Aorta (tissue), 5 donors: ENCODE results near the gene MED12L. TPM values are rescaled to one million over a fixed set of nuclear protein-coding genes. Genes with fewer than 3 reads are reported as not detected.

Source experiments
- ATAC-seq: fragments of 200-7000 bp; cut with Tn5 transposase; one replicate; pipeline ENCODE4 v1.9.1; 2022; ENCODE audit warnings: moderate library complexity; ENCODE audit not compliant: low FRiP score
- DNase-seq, 2 donors: peaks; one replicate each; pipeline ENCODE4 v3.0.0-alpha.2; 2020
- H3K27ac ChIP-seq, 2 donors: one replicate each; pipeline ENCODE4 v1.5.1; 2013; ENCODE audit warnings: low read length in 2 of 2, mild to moderate bottlenecking in 2 of 2, moderate library complexity in 2 of 2, control low read depth in 1 of 2, inconsistent platforms in 1 of 2, low read depth in 1 of 2
- H3K27me3 ChIP-seq, 2 donors: one replicate each; pipeline ENCODE4 v1.6.1; 2013; ENCODE audit warnings: control low read depth in 1 of 2, low read length in 1 of 2, mild to moderate bottlenecking in 1 of 2, moderate library complexity in 1 of 2; ENCODE audit not compliant: insufficient read depth in 2 of 2, control insufficient read depth in 1 of 2
- H3K36me3 ChIP-seq, 2 donors: one replicate each; pipeline ENCODE4 v1.6.1; 2013; ENCODE audit warnings: control low read depth in 1 of 2, low read length in 1 of 2, mild to moderate bottlenecking in 1 of 2; ENCODE audit not compliant: insufficient read depth in 2 of 2, control insufficient read depth in 1 of 2
- H3K4me1 ChIP-seq, 2 donors: one replicate each; pipeline ENCODE4 v1.6.1; 2013; ENCODE audit warnings: low read length in 2 of 2, control low read depth in 1 of 2, mild to moderate bottlenecking in 1 of 2, moderate library complexity in 1 of 2; ENCODE audit not compliant: insufficient read depth in 2 of 2, control insufficient read depth in 1 of 2
- H3K4me3 ChIP-seq, 2 donors: one replicate each; pipeline ENCODE4 v1.5.1; 2013; ENCODE audit warnings: low read length in 2 of 2, control low read depth in 1 of 2, mild to moderate bottlenecking in 1 of 2
- H3K9me3 ChIP-seq: one replicate; pipeline ENCODE4 v1.6.1; 2013; ENCODE audit warnings: mild to moderate bottlenecking, low read length; ENCODE audit not compliant: control insufficient read depth
- WGBS, 2 donors: extraction: QIAGEN DNeasy Blood & Tissue Kit; methylation state at CpG; one replicate each; pipeline ENCODE4 v1.1.7; 2013; 5-methylcytosine and 5-hydroxymethylcytosine counted together
- intact Hi-C, 2 donors: fragments of 100-400 bp; cut with DNase I; formaldehyde crosslinking; loops; one replicate each; pipeline versions ENCODE4 v1.14.2 to v1.15.0; 2022
- polyA plus RNA-seq, 2 donors: library from polyadenylated mRNA; stranded (reverse); fragments of 200-250 nt; gene quantifications; one replicate each; pipeline ENCODE4 v1.2.3, GENCODE V29; 2013
- total RNA-seq, 2 donors: library from RNA; stranded (reverse); fragmentation: NEBNext Ultra II Directional; extraction: Animal tissue kit (Norgen Biotek cat#: 25700); gene quantifications; one replicate each; pipeline ENCODE4 v1.2.1, GENCODE V29; 2021
- donor health status: healthy with polysubstance abuse.
- donor health status: Bipolar disorder and iron deficiency.
- donor health status: DM: no; HTN: no; CAD: no.
- donor health status: DM: no; HTN: no; CAD: no.
- donor health status: DM: yes; HTN: yes; CAD: no.

Gene MED12L
- total and polyA plus RNA-seq, 4 donors: 1.1 to 2.3 TPM; not detected in 2

DNA sequence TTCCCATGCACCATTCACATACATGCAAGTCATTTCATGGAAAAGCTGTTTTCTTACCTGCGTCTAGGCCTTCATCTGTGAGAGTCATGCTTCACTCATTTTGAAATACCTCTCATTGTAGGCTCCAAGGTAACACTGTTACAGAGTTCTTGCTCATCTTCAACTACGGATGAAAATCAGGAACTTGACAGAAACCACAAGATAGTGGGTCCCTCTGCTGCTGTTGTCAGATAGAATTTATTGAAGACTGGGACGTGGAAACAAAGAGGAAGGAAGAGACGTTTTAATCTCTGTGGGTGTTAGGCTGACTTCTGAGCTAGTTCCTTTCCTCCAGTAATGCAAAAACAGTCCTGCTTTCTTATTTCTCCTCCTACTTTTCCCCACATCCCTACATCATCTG lies 192.8 kb downstream of the MED12L start, which contains the start of gene P2RY14:
Gene P2RY14, minus strand, starts transcription at position 313 of the 400 bp plus-strand sequence. CDS start 64,226 bp downstream, outside the sequence.
- Histone ChIP-seq H3K4me3 (no peak within 1 kb of the TSS), H3K9me3 (no peaks in the 10 kb centered on the region), H3K4me1 (peaks cover 0 to 1% of the 10 kb centered on the region in 2 donors), H3K27ac (no peak within 1 kb of the TSS), H3K36me3 (no peaks in the 10 kb centered on the region), H3K27me3 (no peaks in the 10 kb centered on the region)
- intact Hi-C loops: loop anchor here in 1 of 2 donors (10.0 kb wide), 1 partner anchor 483 kb away; no protein-coding TSS in a partner anchor
- no peak for DNase-seq
- ATAC-seq: no peak
- WGBS, 2 donors: 65 to 68% methylated on average over 4 of the region's 4 CpGs

DNA sequence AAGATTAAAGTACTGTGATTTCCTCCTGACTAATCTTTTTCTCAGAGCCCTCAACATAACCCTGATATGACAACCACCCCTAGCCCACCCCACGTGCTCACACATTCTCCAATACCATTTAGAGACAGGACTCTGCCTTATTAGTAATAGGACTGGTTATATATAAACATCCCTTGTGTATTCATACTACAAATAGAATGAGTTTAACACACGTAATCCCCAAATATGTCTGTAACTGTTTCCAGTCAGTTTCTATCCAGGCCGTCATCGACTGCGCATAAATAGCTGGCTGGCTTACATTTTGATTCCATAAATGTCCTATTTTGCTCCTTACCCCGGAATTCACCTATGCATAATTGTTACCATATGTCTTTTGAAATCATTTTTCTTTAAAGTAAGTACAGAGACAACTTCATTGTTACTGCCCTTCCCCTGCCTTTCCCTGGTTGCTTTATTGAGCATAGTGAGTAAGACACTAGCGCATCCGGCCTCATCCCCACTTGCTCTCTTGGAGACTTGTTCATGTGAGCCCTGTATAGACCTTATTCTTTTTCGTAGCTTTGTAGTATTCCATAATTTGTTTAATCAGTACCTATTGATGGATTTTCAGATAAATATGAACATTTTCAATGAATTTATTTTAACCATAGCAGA lies 196.3 kb downstream of the MED12L start:
- H3K27me3 ChIP-seq: no peaks in the 10 kb centered on the region
- no peaks in the 10 kb centered on the region for H3K9me3 ChIP-seq
- no peak overlapping the region for H3K27ac ChIP-seq
- peaks cover 0 to 1% of the 10 kb centered on the region in 2 donors for H3K4me1 ChIP-seq
- no peak overlapping the region for H3K4me3 ChIP-seq
- no peaks in the 10 kb centered on the region for H3K36me3 ChIP-seq
- DNase-seq (no peak), ATAC-seq (no peak)
- WGBS, 2 donors: 47 to 57% methylated on average over 9 of the region's 9 CpGs
- intact Hi-C loops: loop anchor here (2.0 to 5.0 kb wide), 3 partner anchors 55 to 114 kb away; no protein-coding TSS in a partner anchor

GRCh38 chr3:151282921-151283320 lies 197.5 kb downstream of the MED12L start:
- no peak overlapping the region for H3K4me3 ChIP-seq
- ATAC-seq (peak; percentile 78), DNase-seq (no peak)
- H3K27me3 ChIP-seq: no peaks in the 10 kb centered on the region
- 0% methylated on average over 1 of the region's 1 CpG for WGBS, 2 donors
- no peak overlapping the region for H3K27ac ChIP-seq
- H3K36me3 ChIP-seq: no peaks in the 10 kb centered on the region
- H3K4me1 ChIP-seq: peaks cover 0 to 1% of the 10 kb centered on the region in 2 donors
- intact Hi-C loops: loop anchor here (2.0 to 5.0 kb wide), 2 partner anchors 56 to 116 kb away; no protein-coding TSS in a partner anchor
- H3K9me3 ChIP-seq: no peaks in the 10 kb centered on the region

- intact Hi-C loops: loop anchor here (2.0 to 5.0 kb wide), 2 partner anchors 57 to 116 kb away; no protein-coding TSS in a partner anchor
- no peak for DNase-seq
- no peaks in the 10 kb centered on the region for H3K27me3 ChIP-seq
- no peak for ATAC-seq
- no peaks in the 10 kb centered on the region for H3K9me3 ChIP-seq
- WGBS, 2 donors: 28 to 39% methylated on average over 4 of the region's 4 CpGs
- no peak overlapping the region for H3K27ac ChIP-seq
- no peaks in the 10 kb centered on the region for H3K36me3 ChIP-seq
- no peak overlapping the region for H3K4me3 ChIP-seq
- H3K4me1 ChIP-seq: peaks cover 0 to 1% of the 10 kb centered on the region in 2 donors
Measured at GRCh38 chr3:151283387-151283786, 197.9 kb downstream of the MED12L start.

GRCh38 chr3:151283907-151284461 lies 198.5 kb downstream of the MED12L start:
- no peak overlapping the region for H3K27ac ChIP-seq
- H3K9me3 ChIP-seq: no peaks in the 10 kb centered on the region
- peaks cover 0 to 1% of the 10 kb centered on the region in 2 donors for H3K4me1 ChIP-seq
- WGBS, 2 donors: 22 to 28% methylated on average over 5 of the region's 5 CpGs
- ATAC-seq: no peak
- H3K27me3 ChIP-seq: no peaks in the 10 kb centered on the region
- intact Hi-C loops: loop anchor here (2.0 to 5.0 kb wide), 2 partner anchors 57 to 117 kb away; no protein-coding TSS in a partner anchor
- H3K4me3 ChIP-seq: no peak overlapping the region
- peak in 1 of 2 donors; percentile 52 for DNase-seq
- H3K36me3 ChIP-seq: no peaks in the 10 kb centered on the region

DNA sequence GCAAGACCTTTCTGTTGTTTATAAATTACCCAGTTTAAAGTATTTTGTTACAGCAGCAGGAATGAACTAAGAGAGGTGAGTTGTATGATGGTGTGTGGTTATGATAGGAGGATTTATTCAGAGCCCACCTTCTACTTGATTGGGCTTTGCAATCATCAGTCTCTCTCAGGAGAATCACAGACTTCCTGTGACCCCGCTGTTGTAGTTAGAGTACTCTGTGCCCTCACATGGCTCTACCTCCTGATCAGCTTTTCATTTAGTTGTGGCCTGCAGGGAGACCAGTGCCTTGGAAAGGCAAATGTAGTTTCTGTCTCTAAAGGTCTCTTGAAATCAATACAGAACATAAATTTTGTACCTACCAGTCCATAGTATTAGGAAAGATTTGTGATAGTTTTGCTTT lies 200.5 kb downstream of the MED12L start:
- WGBS, 2 donors: 82 to 86% methylated on average over 1 of the region's 1 CpG
- DNase-seq (no peak), ATAC-seq (no peak)
- intact Hi-C loops: no loop called here
- Histone ChIP-seq H3K36me3 (no peaks in the 10 kb centered on the region), H3K4me3 (no peak overlapping the region), H3K9me3 (no peaks in the 10 kb centered on the region), H3K27ac (no peak overlapping the region), H3K4me1 (peaks cover 0 to 1% of the 10 kb centered on the region in 2 donors), H3K27me3 (no peaks in the 10 kb centered on the region)

DNA sequence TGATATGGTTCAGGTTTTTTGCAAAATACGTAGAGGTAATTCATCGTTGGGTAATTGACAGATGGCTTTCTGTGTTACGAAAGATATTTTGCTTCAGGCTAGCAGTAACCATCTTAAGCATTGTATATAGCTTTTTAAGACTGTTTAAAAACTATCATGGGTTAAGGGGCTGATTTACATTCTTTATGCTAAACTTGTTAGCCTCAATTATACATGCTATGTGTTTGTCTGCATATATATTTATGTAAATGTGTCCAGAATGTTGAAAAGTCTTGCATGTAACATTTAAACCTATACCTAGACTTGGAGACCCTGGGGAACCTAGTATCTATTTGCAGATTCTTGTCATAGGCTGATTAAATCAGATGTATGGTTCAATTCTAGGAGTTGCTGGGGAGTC lies 204.0 kb downstream of the MED12L start:
- intact Hi-C loops: no loop called here
- H3K9me3 ChIP-seq: no peaks in the 10 kb centered on the region
- H3K27me3 ChIP-seq: no peaks in the 10 kb centered on the region
- H3K36me3 ChIP-seq: no peaks in the 10 kb centered on the region
- DNase-seq: no peak
- 48 to 59% methylated on average over 3 of the region's 3 CpGs for WGBS, 2 donors
- no peak for ATAC-seq
- H3K4me1 ChIP-seq: no peaks in the 10 kb centered on the region
- H3K4me3 ChIP-seq: no peak overlapping the region
- H3K27ac ChIP-seq: no peak overlapping the region

GRCh38 chr3:151290673-151291072 lies 205.2 kb downstream of the MED12L start:
- 48 to 49% methylated on average over 3 of the region's 3 CpGs for WGBS, 2 donors
- intact Hi-C loops: no loop called here
- no peaks in the 10 kb centered on the region for H3K36me3 ChIP-seq
- H3K4me1 ChIP-seq: no peaks in the 10 kb centered on the region
- DNase-seq: no peak
- no peak for ATAC-seq
- no peaks in the 10 kb centered on the region for H3K27me3 ChIP-seq
- no peak overlapping the region for H3K4me3 ChIP-seq
- no peaks in the 10 kb centered on the region for H3K9me3 ChIP-seq
- H3K27ac ChIP-seq: no peak overlapping the region

- 85 to 86% methylated on average over 6 of the region's 6 CpGs for WGBS, 2 donors
- ATAC-seq (no peak), DNase-seq (no peak)
- no peaks in the 10 kb centered on the region for H3K9me3 ChIP-seq
- H3K27ac ChIP-seq: no peak overlapping the region
- no peaks in the 10 kb centered on the region for H3K4me1 ChIP-seq
- no peak overlapping the region for H3K4me3 ChIP-seq
- intact Hi-C loops: no loop called here
- no peaks in the 10 kb centered on the region for H3K36me3 ChIP-seq
- no peaks in the 10 kb centered on the region for H3K27me3 ChIP-seq
Measured at GRCh38 chr3:151293127-151293526, 207.7 kb downstream of the MED12L start.
